GM12801 (cell line): ENCODE measurements around the gene MBD3L4.

Source experiments
- TF ChIP-seq, protein P1 (sequence below): IDR thresholded peaks from one replicate; pipeline ENCODE4 v1.5.1; 2011; ENCODE audit warnings: control low read depth; ENCODE audit not compliant: insufficient read length; ENCODE audit errors: extremely low read depth

The MBD3L4 gene

GRCh38 chr19:7006135-7006704, 33.8 kb downstream of the MBD3L4 start:
- TF ChIP-seq, protein P1, sequence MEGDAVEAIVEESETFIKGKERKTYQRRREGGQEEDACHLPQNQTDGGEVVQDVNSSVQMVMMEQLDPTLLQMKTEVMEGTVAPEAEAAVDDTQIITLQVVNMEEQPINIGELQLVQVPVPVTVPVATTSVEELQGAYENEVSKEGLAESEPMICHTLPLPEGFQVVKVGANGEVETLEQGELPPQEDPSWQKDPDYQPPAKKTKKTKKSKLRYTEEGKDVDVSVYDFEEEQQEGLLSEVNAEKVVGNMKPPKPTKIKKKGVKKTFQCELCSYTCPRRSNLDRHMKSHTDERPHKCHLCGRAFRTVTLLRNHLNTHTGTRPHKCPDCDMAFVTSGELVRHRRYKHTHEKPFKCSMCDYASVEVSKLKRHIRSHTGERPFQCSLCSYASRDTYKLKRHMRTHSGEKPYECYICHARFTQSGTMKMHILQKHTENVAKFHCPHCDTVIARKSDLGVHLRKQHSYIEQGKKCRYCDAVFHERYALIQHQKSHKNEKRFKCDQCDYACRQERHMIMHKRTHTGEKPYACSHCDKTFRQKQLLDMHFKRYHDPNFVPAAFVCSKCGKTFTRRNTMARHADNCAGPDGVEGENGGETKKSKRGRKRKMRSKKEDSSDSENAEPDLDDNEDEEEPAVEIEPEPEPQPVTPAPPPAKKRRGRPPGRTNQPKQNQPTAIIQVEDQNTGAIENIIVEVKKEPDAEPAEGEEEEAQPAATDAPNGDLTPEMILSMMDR: no peak

GRCh38 chr19:7004313-7004931, 35.6 kb downstream of the MBD3L4 start:
- TF ChIP-seq, protein P1: no peak

DNA sequence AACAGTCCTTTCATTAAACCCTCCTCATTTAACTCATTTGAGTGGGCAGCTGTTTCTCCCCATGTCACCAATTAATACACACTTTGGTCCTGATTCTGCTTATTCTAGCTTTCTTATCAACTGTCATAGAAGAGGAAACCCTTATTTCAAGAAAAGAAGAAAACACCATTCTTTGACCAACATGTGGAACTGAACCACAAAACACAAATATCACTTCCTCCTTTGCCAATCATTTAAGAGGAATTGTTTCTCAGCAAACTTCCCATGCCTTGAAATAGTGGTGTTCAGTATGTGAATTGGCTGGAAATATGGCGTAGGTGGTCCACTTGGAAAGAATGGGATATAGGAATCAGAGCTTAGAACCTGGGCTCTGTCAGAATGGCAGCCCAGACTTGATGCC, 39.2 kb downstream of the MBD3L4 start:
- TF ChIP-seq, protein P1: no peak

GRCh38 chr19:7000333-7000732, 39.6 kb downstream of the MBD3L4 start:
- TF ChIP-seq, protein P1: no peak

DNA sequence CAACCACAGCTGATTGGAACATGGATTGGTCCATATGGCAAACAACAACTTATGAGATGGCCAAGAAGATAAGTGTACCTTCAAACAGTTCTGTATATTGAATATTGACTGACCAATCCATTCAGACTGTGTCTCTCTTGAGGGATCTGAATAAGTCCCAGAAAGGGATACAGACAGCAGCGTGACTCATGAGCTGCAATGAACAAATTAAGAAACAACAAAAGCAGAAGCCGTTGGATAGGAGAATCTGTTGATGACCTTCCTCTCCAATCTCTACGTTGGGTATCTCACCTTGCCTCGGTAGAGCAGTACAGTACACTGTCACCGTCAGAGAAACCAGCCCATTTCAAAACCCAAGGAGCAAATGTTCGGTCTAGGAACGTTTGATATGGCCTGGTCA, 40.0 kb downstream of the MBD3L4 start:
- TF ChIP-seq, protein P1: no peak

DNA sequence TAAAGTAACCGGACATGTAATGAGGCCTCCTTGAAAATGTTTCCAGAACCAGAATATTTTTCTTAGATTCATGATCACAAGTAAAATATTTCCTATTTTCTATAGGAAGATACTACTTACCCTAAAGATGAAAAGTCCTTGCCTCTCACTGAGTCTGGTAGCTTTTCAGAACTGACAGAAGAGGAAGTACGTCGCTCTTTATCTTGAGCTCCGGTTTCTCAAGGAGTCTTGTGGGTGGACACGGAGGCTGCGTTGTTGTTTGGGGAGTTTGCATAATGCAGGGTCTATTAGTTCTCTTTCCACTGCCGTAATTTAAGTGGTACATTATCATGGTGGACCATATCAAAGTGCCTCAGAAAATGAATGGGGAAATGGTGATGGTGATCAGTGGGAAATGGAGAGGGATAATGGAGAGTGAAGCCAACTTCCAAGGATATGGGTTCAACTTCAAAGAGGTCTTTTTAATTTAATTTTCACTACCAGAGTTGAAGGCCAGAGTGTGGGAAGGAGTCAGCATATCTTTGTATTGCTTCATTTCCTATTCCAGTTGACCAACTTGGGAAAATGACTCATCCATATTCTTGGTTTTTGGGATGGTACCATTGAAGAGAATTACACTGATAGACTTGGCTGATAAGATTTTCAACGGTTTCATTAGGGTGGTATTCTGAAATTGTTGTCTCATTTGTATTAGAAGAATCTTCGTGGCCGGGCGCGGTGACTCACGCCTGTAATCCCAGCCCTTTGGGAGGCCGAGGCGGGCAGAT, 42.1 kb downstream of the MBD3L4 start:
- TF ChIP-seq, protein P1: no peak

DNA sequence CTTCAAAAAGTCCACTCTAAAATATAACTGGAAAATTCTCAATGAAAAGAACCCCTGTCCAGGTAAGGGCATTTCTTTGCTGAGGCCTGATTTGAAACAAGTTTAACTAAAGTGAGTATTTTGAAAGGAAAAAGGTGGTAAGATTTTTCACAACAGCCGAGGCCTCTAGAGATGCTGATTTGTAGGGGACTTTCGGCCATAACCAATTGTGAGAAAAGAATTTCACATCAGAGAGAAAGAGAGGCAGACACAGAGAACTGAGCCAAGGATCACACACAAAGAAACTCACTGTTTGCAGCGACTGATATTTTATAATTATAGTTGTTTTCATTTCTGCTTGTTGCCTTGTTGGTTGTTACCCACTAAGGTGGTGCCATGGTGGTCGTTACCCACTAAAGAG, 43.2 kb downstream of the MBD3L4 start:
- TF ChIP-seq, protein P1: no peak
